Esophagus muscularis mucosa (tissue), 3 donors: ENCODE measurements around the gene KIZ.

Experiments
- POLR2A ChIP-seq: fragments of 450-650 bp; IDR thresholded peaks from one replicate; pipeline ENCODE4 v1.6.1; 2017; ENCODE audit warnings: antibody characterized with exemption, moderate library complexity, mild to moderate bottlenecking, low read depth
- POLR2AphosphoS5 ChIP-seq, 2 donors: sonication (generic); formaldehyde crosslinking; IDR thresholded peaks; one replicate each; pipeline ENCODE4 v1.6.1; 2017; ENCODE audit warnings: antibody characterized with exemption in 2 of 2
- TF ChIP-seq, protein P1 (sequence below), 3 experiments: fragments of 200-600 bp in 2 of 3; fragments of 450-650 bp in 1 of 3; sonication (generic) in 2 of 3; IDR thresholded peaks; one replicate each; pipeline ENCODE4 v1.5.1; 2017 to 2019; ENCODE audit warnings: antibody characterized with exemption in 3 of 3, mild to moderate bottlenecking in 2 of 3, moderate library complexity in 1 of 3

DNA sequence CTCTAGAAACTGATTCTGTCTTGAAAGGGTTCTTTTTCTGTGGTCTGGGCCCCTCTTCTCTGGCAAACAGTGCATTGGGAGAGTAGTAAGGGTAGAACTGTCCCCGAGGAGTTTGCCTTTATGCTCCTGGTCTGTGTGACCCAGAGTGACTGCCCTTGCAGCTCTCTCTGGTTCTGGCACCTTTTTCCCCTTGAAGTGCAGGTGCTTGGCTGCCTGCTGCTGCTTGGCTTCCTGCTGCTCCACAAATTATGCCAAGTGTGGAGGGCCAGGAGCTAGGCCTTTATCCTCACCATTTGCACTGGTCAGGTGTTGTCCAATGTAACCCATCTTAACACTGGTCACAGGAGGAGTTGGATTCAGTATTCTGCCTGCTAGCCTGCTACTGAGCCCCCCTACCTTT is 11.2 kb downstream of the KIZ start:
- TF ChIP-seq, protein P1, sequence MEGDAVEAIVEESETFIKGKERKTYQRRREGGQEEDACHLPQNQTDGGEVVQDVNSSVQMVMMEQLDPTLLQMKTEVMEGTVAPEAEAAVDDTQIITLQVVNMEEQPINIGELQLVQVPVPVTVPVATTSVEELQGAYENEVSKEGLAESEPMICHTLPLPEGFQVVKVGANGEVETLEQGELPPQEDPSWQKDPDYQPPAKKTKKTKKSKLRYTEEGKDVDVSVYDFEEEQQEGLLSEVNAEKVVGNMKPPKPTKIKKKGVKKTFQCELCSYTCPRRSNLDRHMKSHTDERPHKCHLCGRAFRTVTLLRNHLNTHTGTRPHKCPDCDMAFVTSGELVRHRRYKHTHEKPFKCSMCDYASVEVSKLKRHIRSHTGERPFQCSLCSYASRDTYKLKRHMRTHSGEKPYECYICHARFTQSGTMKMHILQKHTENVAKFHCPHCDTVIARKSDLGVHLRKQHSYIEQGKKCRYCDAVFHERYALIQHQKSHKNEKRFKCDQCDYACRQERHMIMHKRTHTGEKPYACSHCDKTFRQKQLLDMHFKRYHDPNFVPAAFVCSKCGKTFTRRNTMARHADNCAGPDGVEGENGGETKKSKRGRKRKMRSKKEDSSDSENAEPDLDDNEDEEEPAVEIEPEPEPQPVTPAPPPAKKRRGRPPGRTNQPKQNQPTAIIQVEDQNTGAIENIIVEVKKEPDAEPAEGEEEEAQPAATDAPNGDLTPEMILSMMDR (IDR thresholded peaks at IDR 0.05) = no peak
- TF ChIP-seq POLR2AphosphoS5 (IDR thresholded peaks at IDR 0.05) (no peak), POLR2A (no peak)
